OCI-LY7 (cell line): ENCODE data around the gene CHCHD6. TPM values are rescaled to one million over a fixed set of nuclear protein-coding genes. Genes with fewer than 3 reads are reported as not detected.

Source experiments
- BruUV-seq: library from RNA; stranded (reverse); fragments of 400-500 nt; replicated peaks from 2 replicates; lab custom pipeline; 2021; lab: Mats Ljungman, UMichigan
- CTCF ChIA-PET: fragments of 300-600 bp; sonication (Branson Sonifier 250); formaldehyde crosslinking; loops from one replicate; lab custom pipeline; 2022; ENCODE audit warnings: antibody characterized with exemption; ENCODE audit not compliant: unreplicated experiment; lab: Charles Lee
- POLR2A ChIA-PET: fragments of 300-600 bp; sonication (Branson Sonifier 250); formaldehyde crosslinking; loops from one replicate; lab custom pipeline; 2022; ENCODE audit warnings: antibody characterized with exemption; lab: Charles Lee
- DNase-seq: peaks from one replicate; pipeline ENCODE4 v3.0.0-alpha.2; 2015; ENCODE audit warnings: low spot score
- H2AFZ ChIP-seq: fragments of 200-600 bp; sonication (generic), shearing (Covaris generic); 2 replicates; pipeline ENCODE4 v1.6.1; 2014; ENCODE audit warnings: mild to moderate bottlenecking, antibody characterized with exemption, low read length, moderate library complexity
- H3K27ac ChIP-seq: fragments of 200-600 bp; sonication (generic); 2 replicates; pipeline ENCODE4 v1.5.1; 2014; ENCODE audit warnings: mixed run types, low read depth, mild to moderate bottlenecking, moderate library complexity, low read length, inconsistent platforms; ENCODE audit not compliant: poor library complexity, severe bottlenecking
- H3K36me3 ChIP-seq: fragments of 200-600 bp; sonication (generic); 2 replicates; pipeline ENCODE4 v1.6.1; 2014; ENCODE audit warnings: mild to moderate bottlenecking, antibody characterized with exemption, low read length, moderate library complexity, mixed read lengths; ENCODE audit not compliant: insufficient read depth
- H3K4me1 ChIP-seq: fragments of 200-600 bp; sonication (generic); 2 replicates; pipeline ENCODE4 v1.5.1; 2014; ENCODE audit warnings: mild to moderate bottlenecking, low read length; ENCODE audit not compliant: insufficient read depth, poor library complexity, severe bottlenecking
- H3K4me2 ChIP-seq: fragments of 200-600 bp; sonication (generic); 2 replicates; pipeline ENCODE4 v1.6.1; 2014; ENCODE audit warnings: mild to moderate bottlenecking, low read length
- H3K4me3 ChIP-seq: fragments of 200-600 bp; sonication (generic); 2 replicates; pipeline ENCODE4 v1.5.1; 2014; ENCODE audit warnings: mild to moderate bottlenecking, low read depth, low read length; ENCODE audit not compliant: poor library complexity, severe bottlenecking
- H3K79me2 ChIP-seq: fragments of 200-600 bp; sonication (generic); 2 replicates; pipeline ENCODE4 v1.6.1; 2016; ENCODE audit warnings: low read depth, mild to moderate bottlenecking, low read length, moderate library complexity, mixed read lengths; ENCODE audit not compliant: insufficient read depth
- H3K9me2 ChIP-seq: fragments of 200-600 bp; sonication (generic); 2 replicates; pipeline ENCODE4 v1.6.1; 2016; ENCODE audit warnings: mild to moderate bottlenecking, low read length, mixed read lengths; ENCODE audit not compliant: insufficient read depth
- H3K9me3 ChIP-seq: fragments of 200-600 bp; sonication (generic); 2 replicates; pipeline ENCODE4 v1.6.1; 2014; ENCODE audit warnings: mild to moderate bottlenecking, mixed run types, low read length, mixed read lengths
- H4K20me1 ChIP-seq: fragments of 200-600 bp; sonication (generic); 2 replicates; pipeline ENCODE4 v1.6.1; 2014; ENCODE audit warnings: mild to moderate bottlenecking, antibody characterized with exemption, low read length, moderate library complexity, mixed read lengths; ENCODE audit not compliant: insufficient read depth
- EZH2phosphoT487 ChIP-seq: fragments of 200-600 bp; sonication (generic); IDR thresholded peaks from 2 replicates; pipeline ENCODE4 v1.6.1; 2018; ENCODE audit warnings: low read depth, borderline replicate concordance, mild to moderate bottlenecking, mixed run types, antibody characterized with exemption, low read length, moderate library complexity, mixed read lengths
- intact Hi-C: fragments of 100-400 bp; cut with micrococcal nuclease; formaldehyde crosslinking; loops from one replicate; pipeline ENCODE4 v1.10.0; 2022; ENCODE audit not compliant: unreplicated experiment
- total RNA-seq, 2 experiments: library from RNA; depleted of rRNA in 1 of 2; stranded (reverse); fragments of >200 nt in 1 of 2; shearing (Covaris generic) in 1 of 2; gene quantifications; 2 replicates each; pipeline ENCODE4 v1.2.3, GENCODE V29; 2014 to 2022
- TF ChIP-seq, protein P1 (sequence below): fragments of 200-600 bp; sonication (generic); conservative IDR thresholded peaks from 2 replicates; pipeline ENCODE4 v1.5.1; 2014; ENCODE audit warnings: mild to moderate bottlenecking, antibody characterized with exemption, low read length, moderate library complexity, mixed read lengths

The CHCHD6 gene
- total RNA-seq, 2 experiments from 2014 or later: 14.7 to 21.2 TPM

DNA sequence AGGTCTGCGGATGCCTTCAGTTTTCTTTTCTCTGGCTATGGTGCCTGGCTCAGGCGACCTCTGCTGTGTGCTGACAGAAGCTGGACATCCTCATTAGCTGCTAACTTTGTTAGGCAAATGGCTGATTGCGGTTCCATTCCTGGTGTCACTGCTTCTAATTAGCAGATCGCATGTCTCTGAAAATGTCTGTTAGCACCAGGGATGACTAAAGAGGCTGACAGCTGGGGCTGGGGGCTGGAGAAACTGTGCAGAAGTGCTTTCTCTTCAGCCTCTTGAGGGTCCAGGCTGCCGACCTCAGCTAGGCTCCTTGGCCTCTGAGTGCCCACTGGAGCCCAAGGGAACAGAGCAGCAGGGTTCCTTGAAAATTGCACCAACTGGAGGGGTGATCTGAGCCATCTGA is 39.3 kb downstream of the CHCHD6 start:
- ChIA-PET CTCF (no interaction called here), POLR2A (no interaction called here)
- intact Hi-C loops: no loop called here

DNA sequence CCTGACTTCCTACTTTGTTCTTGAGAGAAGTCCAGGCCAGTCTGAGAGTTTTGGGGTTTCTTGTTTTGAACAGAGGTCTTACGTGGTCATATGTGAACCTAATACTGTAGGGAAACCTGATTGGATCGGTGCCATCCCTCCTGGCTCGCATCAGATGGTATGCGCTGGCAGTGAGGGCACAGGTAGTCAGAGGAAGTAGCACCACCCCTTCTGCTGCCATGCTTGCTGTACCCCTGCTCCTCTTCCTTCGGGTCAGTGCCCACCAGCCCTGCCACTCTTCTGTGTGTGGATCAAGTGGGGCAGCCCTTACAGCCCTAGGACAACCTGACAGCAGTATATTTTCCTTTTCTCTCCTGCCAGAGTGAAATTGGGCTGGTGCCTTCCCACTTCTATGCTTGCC is 39.7 kb downstream of the CHCHD6 start:
- Histone ChIP-seq H3K79me2 (no peaks in the 10 kb centered on the region), H3K9me2 (no peaks in the 10 kb centered on the region), H3K4me3 (no peak overlapping the region), H3K27ac (no peak overlapping the region), H2AFZ (no peak overlapping the region), H3K36me3 (peaks cover 7% of the 10 kb centered on the region; the same call in 1 of the 2 replicates), H3K4me1 (no peaks in the 10 kb centered on the region), H4K20me1 (no peaks in the 10 kb centered on the region), H3K4me2 (no peak overlapping the region), H3K9me3 (no peaks in the 10 kb centered on the region)
- no peak for DNase-seq
- CTCF ChIA-PET: no interaction called here
- POLR2A ChIA-PET: no interaction called here
- TF ChIP-seq EZH2phosphoT487: no peak
- TF ChIP-seq, protein P1, sequence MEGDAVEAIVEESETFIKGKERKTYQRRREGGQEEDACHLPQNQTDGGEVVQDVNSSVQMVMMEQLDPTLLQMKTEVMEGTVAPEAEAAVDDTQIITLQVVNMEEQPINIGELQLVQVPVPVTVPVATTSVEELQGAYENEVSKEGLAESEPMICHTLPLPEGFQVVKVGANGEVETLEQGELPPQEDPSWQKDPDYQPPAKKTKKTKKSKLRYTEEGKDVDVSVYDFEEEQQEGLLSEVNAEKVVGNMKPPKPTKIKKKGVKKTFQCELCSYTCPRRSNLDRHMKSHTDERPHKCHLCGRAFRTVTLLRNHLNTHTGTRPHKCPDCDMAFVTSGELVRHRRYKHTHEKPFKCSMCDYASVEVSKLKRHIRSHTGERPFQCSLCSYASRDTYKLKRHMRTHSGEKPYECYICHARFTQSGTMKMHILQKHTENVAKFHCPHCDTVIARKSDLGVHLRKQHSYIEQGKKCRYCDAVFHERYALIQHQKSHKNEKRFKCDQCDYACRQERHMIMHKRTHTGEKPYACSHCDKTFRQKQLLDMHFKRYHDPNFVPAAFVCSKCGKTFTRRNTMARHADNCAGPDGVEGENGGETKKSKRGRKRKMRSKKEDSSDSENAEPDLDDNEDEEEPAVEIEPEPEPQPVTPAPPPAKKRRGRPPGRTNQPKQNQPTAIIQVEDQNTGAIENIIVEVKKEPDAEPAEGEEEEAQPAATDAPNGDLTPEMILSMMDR: no peak
- no TSS peak for BruUV-seq
- intact Hi-C loops: no loop called here

More for the DNA sequence above, 39.3 kb downstream of the CHCHD6 start:
- H3K27ac ChIP-seq: no peak overlapping the region
- TF ChIP-seq EZH2phosphoT487: no peak
- TF ChIP-seq, protein P1: no peak
- H3K79me2 ChIP-seq: no peaks in the 10 kb centered on the region
- H3K4me3 ChIP-seq: no peak overlapping the region
- H3K9me3 ChIP-seq: no peaks in the 10 kb centered on the region
- no peaks in the 10 kb centered on the region for H3K9me2 ChIP-seq
- H3K4me1 ChIP-seq: no peaks in the 10 kb centered on the region
- no peak overlapping the region for H2AFZ ChIP-seq
- H3K4me2 ChIP-seq: no peak overlapping the region
- peaks cover 7% of the 10 kb centered on the region; the same call in 1 of the 2 replicates for H3K36me3 ChIP-seq
- no TSS peak for BruUV-seq
- H4K20me1 ChIP-seq: no peaks in the 10 kb centered on the region
- DNase-seq: no peak

DNA sequence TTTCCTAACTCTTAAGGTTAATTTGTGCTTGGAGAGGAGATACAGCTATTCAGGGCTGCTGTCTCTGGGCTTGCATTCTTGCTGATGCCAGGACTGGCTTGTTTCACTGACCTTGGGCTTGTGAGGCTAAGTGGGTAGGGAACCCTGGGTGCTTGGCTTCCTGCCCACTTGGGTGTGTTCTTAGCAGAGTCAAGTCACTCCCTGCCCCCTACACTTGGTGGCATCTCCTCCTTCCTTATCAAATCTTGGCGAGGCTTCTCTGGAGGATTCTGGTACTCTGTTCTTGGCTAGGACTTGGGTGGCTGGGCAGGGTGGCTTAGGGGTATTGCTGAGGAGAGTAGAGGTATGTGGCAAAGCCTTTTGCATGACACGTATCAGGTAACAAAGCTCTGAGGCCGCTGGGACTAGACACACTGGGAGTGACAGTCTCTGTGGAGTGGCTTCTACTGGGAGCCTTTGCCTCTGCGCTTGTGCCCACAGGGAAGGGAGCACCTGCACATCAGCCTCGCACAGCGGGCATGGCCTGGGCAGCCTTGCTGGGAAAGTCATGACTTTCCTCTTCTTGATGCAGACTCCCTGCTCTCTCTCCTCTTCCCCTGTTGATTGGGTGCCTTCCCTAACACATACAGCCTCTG is 41.8 kb downstream of the CHCHD6 start:
- POLR2A ChIA-PET: no interaction called here
- no TSS peak for BruUV-seq
- Histone ChIP-seq H3K4me2 (no peak overlapping the region), H4K20me1 (no peaks in the 10 kb centered on the region), H3K36me3 (no peaks in the 10 kb centered on the region), H2AFZ (no peak overlapping the region), H3K9me3 (no peaks in the 10 kb centered on the region), H3K9me2 (no peaks in the 10 kb centered on the region), H3K4me1 (no peaks in the 10 kb centered on the region), H3K79me2 (no peaks in the 10 kb centered on the region), H3K27ac (no peak overlapping the region), H3K4me3 (no peak overlapping the region)
- intact Hi-C loops: no loop called here
- CTCF ChIA-PET: interaction anchor here (0.6 to 1.0 kb wide), 2 partner anchors 9 to 156 kb away, joined by 3 to 4 read pairs; no protein-coding TSS in a partner anchor
- DNase-seq: no peak
- TF ChIP-seq, protein P1: no peak
- TF ChIP-seq EZH2phosphoT487: no peak
